GM18909 (cell line): ENCODE results near the gene KIF4A.

Experiments used
- ATAC-seq: cut with Tn5 transposase; IDR thresholded peaks from one replicate; pipeline ENCODE4 v1.9.1; 2021; ENCODE audit warnings: mild to moderate bottlenecking; ENCODE audit not compliant: unreplicated experiment, poor library complexity

KIF4A gene

GRCh38 chrX:70468709-70469108, 178.8 kb downstream of the KIF4A start:
- no peak for ATAC-seq
